CD4-positive, alpha-beta T cell (primary cell): ENCODE measurements around the gene TBRG1. TPM values are rescaled to one million over a fixed set of nuclear protein-coding genes. Genes with fewer than 3 reads are reported as not detected.

ENCODE experiments used
- ATAC-seq: fragments of 200-7000 bp; cut with Tn5 transposase; one replicate; pipeline ENCODE4 v1.10.0; 2022; ENCODE audit warnings: mild to moderate bottlenecking; ENCODE audit not compliant: poor library complexity
- CTCF ChIA-PET: fragments of 350-600 bp; sonication (Branson Sonifier 250); formaldehyde crosslinking; loops from one replicate; lab custom pipeline; 2021; ENCODE audit warnings: antibody characterized with exemption, inconsistent platforms; lab: Charles Lee
- POLR2A ChIA-PET: fragments of 350-600 bp; sonication (Branson Sonifier 250); formaldehyde crosslinking; loops from one replicate; lab custom pipeline; 2021; ENCODE audit warnings: antibody characterized with exemption, inconsistent platforms; lab: Charles Lee
- DNase-seq, 14 experiments: peaks; one replicate each; pipeline ENCODE4 v3.0.0-alpha.2; 2013 to 2020; ENCODE audit warnings: mixed read lengths in 2 of 14
- H3K27ac ChIP-seq, 2 donors: one replicate each; pipeline versions ENCODE4 v1.5.1 to v1.7.0; 2013; ENCODE audit warnings: low read length in 2 of 2, low read depth in 1 of 2, mild to moderate bottlenecking in 1 of 2
- H3K27me3 ChIP-seq, 2 experiments: 1 replicate in 1 of 2; 2 replicates in 1 of 2; pipeline versions ENCODE4 v1.6.1 to v1.7.0; 2013; ENCODE audit warnings: low read length in 2 of 2, control low read depth in 1 of 2, mild to moderate bottlenecking in 1 of 2, moderate library complexity in 1 of 2; ENCODE audit not compliant: insufficient read depth in 2 of 2, control insufficient read depth in 1 of 2
- H3K36me3 ChIP-seq: one replicate; pipeline ENCODE4 v1.6.1; 2013; ENCODE audit warnings: low read length, control low read depth; ENCODE audit not compliant: insufficient read depth
- H3K4me1 ChIP-seq: one replicate; pipeline ENCODE4 v1.6.1; 2013; ENCODE audit warnings: low read length, control low read depth; ENCODE audit not compliant: insufficient read depth
- H3K4me3 ChIP-seq: one replicate; pipeline ENCODE4 v1.5.1; 2013; ENCODE audit warnings: mild to moderate bottlenecking, low read length, moderate library complexity
- H3K9me3 ChIP-seq, 2 experiments: 1 replicate in 1 of 2; 2 replicates in 1 of 2; pipeline versions ENCODE4 v1.6.1 to v1.7.0; 2013; ENCODE audit warnings: low read length in 2 of 2, mild to moderate bottlenecking in 2 of 2, control low read depth in 1 of 2, moderate library complexity in 1 of 2; ENCODE audit not compliant: control insufficient read depth in 1 of 2, insufficient read depth in 1 of 2
- H3K27ac Mint-ChIP-seq: one replicate; pipeline ENCODE4 v1.8.0; 2020; ENCODE audit warnings: mixed read lengths
- H3K27me3 Mint-ChIP-seq: one replicate; pipeline ENCODE4 v1.8.0; 2021; ENCODE audit warnings: mixed read lengths
- H3K36me3 Mint-ChIP-seq: one replicate; pipeline ENCODE4 v1.8.0; 2021; ENCODE audit warnings: low read depth, mixed read lengths
- H3K4me1 Mint-ChIP-seq: one replicate; pipeline ENCODE4 v1.8.0; 2021; ENCODE audit warnings: low read depth, mixed read lengths
- H3K4me3 Mint-ChIP-seq: one replicate; pipeline ENCODE4 v1.8.0; 2020; ENCODE audit warnings: mild to moderate bottlenecking, mixed read lengths
- H3K9me3 Mint-ChIP-seq: one replicate; pipeline ENCODE4 v1.8.0; 2020; ENCODE audit warnings: mixed read lengths
- intact Hi-C, 2 experiments: fragments of 100-400 bp; cut with DNase I in 1 of 2; cut with micrococcal nuclease in 1 of 2; formaldehyde crosslinking; loops; one replicate each; pipeline versions ENCODE4 v1.15.1 to v1.9.0; 2023 to 2025; cut with DNase I, micrococcal nuclease
- total RNA-seq, 174 experiments: library from RNA in 2 of 174; stranded (reverse) in 2 of 174; gene quantifications; one replicate each; pipeline ENCODE4 v1.2.3 and lab custom pipeline; 2021 to 2026
- TF ChIP-seq, protein P1 (sequence below): fragments of 200-600 bp; IDR thresholded peaks from one replicate; pipeline ENCODE4 v1.8.0; 2022; ENCODE audit warnings: antibody characterized with exemption, mild to moderate bottlenecking

The TBRG1 gene
- total RNA-seq, 2 experiments from 2014 or later = 62.4 to 65.9 TPM

DNA sequence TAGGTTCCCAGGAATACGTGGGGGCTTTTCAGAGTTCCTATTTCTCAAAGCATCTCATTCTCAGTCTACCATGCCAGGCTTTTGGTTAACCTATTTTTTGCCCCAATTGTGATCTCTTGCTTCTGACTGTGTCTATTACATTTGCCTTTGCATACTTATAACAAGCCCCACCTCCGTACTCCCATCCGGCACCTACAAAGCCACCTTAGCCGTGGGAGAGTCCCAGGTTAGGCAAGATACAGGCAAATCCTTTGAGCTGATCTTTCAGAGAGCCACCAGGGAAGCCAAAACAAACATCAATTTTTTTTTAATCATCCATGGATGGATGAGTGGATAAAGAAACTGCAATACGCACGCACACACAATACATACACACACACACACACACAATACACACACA, 30.0 kb upstream of the TBRG1 start:
- no peak overlapping the region for H3K27ac ChIP-seq
- Mint-ChIP-seq H3K4me3 (no peak overlapping the region), H3K4me1 (no peaks in the 10 kb centered on the region), H3K9me3 (no peaks in the 10 kb centered on the region), H3K27ac (no peak overlapping the region), H3K27me3 (peaks cover 46% of the 10 kb centered on the region), H3K36me3 (no peaks in the 10 kb centered on the region)
- no peaks in the 10 kb centered on the region for H3K9me3 ChIP-seq
- no peak for ATAC-seq
- H3K4me3 ChIP-seq = no peak overlapping the region
- TF ChIP-seq, protein P1, sequence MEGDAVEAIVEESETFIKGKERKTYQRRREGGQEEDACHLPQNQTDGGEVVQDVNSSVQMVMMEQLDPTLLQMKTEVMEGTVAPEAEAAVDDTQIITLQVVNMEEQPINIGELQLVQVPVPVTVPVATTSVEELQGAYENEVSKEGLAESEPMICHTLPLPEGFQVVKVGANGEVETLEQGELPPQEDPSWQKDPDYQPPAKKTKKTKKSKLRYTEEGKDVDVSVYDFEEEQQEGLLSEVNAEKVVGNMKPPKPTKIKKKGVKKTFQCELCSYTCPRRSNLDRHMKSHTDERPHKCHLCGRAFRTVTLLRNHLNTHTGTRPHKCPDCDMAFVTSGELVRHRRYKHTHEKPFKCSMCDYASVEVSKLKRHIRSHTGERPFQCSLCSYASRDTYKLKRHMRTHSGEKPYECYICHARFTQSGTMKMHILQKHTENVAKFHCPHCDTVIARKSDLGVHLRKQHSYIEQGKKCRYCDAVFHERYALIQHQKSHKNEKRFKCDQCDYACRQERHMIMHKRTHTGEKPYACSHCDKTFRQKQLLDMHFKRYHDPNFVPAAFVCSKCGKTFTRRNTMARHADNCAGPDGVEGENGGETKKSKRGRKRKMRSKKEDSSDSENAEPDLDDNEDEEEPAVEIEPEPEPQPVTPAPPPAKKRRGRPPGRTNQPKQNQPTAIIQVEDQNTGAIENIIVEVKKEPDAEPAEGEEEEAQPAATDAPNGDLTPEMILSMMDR = no peak
- no peak for DNase-seq
- POLR2A ChIA-PET = no interaction called here
- CTCF ChIA-PET = no interaction called here
- intact Hi-C loops = no loop called here
- H3K36me3 ChIP-seq = no peaks in the 10 kb centered on the region
- H3K27me3 ChIP-seq = peaks cover 3 to 17% of the 10 kb centered on the region in 2 experiments
- H3K4me1 ChIP-seq = no peaks in the 10 kb centered on the region

DNA sequence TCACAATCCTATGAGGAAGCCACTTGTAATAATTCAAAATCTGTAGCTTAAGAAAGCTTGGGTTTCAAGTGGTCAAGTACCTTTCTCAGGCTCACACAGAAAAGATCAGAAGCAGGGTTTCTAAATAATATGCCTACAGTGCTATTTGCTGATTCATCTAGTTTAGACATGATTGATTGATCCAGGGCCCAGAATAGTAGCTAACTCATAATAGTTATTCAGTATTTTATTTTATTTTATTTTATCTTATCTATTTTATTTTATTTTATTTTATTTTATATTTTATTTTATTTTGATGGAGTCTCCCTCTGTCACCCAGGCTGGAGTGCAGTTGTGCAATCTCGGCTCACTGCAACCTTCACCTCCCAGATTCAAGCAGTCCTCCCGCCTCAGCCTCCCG, 27.4 kb upstream of the TBRG1 start:
- Mint-ChIP-seq H3K4me1 (no peaks in the 10 kb centered on the region), H3K27ac (no peak overlapping the region), H3K4me3 (no peak overlapping the region), H3K27me3 (peaks cover 38% of the 10 kb centered on the region), H3K36me3 (no peaks in the 10 kb centered on the region), H3K9me3 (no peaks in the 10 kb centered on the region)
- ATAC-seq = no peak
- ChIA-PET POLR2A (no interaction called here), CTCF (interaction anchor here (1.6 kb wide), 1 partner anchor 9 kb away, joined by 4 read pairs; no protein-coding TSS in a partner anchor)
- peaks cover 3 to 17% of the 10 kb centered on the region in 2 experiments for H3K27me3 ChIP-seq
- no peaks in the 10 kb centered on the region for H3K36me3 ChIP-seq
- no peak overlapping the region for H3K27ac ChIP-seq
- TF ChIP-seq, protein P1 = no peak
- H3K9me3 ChIP-seq = no peaks in the 10 kb centered on the region
- DNase-seq = no peak
- intact Hi-C loops = no loop called here
- no peaks in the 10 kb centered on the region for H3K4me1 ChIP-seq
- no peak overlapping the region for H3K4me3 ChIP-seq

DNA sequence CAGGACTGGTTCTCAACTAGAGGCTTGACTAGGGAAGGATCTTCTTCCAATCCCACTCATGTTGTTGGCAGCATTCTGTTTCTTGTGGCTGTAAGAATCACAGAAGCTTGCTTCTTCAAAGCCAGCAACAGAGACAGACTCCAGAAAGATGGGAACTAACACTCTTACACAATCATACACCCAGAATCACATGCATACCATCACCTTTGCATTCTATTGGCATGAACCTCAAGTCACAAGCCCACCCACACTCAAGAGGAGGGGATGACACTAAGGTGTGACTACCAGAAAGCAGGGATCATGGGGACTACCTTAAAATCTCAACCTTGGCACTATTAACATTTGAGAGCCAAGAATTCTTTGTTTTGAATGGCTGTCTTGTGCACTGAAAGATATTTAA, 25.0 kb upstream of the TBRG1 start:
- no peaks in the 10 kb centered on the region for H3K36me3 Mint-ChIP-seq

More for the DNA sequence above, 25.0 kb upstream of the TBRG1 start:
- DNase-seq = no peak
- ChIA-PET CTCF (no interaction called here), POLR2A (no interaction called here)
- Histone ChIP-seq H3K36me3 (no peaks in the 10 kb centered on the region), H3K27ac (no peak overlapping the region), H3K4me3 (no peak overlapping the region), H3K4me1 (no peaks in the 10 kb centered on the region), H3K27me3 (peaks cover 9 to 13% of the 10 kb centered on the region in 2 experiments), H3K9me3 (no peaks in the 10 kb centered on the region)
- H3K9me3 Mint-ChIP-seq = no peaks in the 10 kb centered on the region
- intact Hi-C loops = no loop called here
- no peak overlapping the region for H3K27ac Mint-ChIP-seq
- TF ChIP-seq, protein P1 = no peak
- H3K4me1 Mint-ChIP-seq = no peaks in the 10 kb centered on the region
- H3K4me3 Mint-ChIP-seq = no peak overlapping the region
- H3K27me3 Mint-ChIP-seq = peaks cover 52% of the 10 kb centered on the region
- ATAC-seq = no peak
